ENCODE measurements around the gene NBPF10.
"Not testable (repeated sequence)": the region's sequence is repeated elsewhere in the genome, so short reads cannot be mapped to it uniquely, and the experiment has no call there.

The NBPF10 gene

GRCh38 chr1:146144465-146144864 is at the start of gene NBPF10:
TSS of gene NBPF10 (minus strand) at chr1:146144804. CDS start at chr1:146144769, 35 bp downstream.
- DNase-seq: not testable (repeated sequence)

DNA sequence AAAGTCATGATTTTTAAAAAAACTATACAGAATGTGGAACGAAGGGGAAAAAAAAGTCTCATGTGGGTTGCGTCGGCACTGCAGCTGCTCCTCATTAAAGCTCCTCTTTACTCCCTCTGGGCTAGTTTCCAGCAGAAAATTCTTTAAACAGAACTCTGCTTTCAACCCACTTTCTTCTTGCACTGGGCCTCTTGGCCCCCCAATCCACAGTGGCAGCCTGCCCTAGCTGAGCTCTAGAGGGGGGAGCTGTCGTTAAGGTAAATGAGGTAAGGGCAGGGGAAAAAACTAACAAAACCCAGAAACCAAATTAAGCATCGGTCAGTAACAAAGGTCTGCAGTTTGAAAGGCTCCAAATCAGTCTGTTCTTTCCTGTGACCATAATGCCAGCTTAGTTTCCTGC is 29.9 kb upstream of the NBPF10 start:
- DNase-seq: not testable (repeated sequence)

- not testable (repeated sequence) for DNase-seq
Measured at GRCh38 chr1:146167740-146168139, 23.1 kb upstream of the NBPF10 start.

- not testable (repeated sequence) for DNase-seq
Measured at GRCh38 chr1:146167273-146167672, 22.7 kb upstream of the NBPF10 start.

All from 8988T (cell line).